ENCODE measurements around the gene ECI1. TPM values are rescaled to one million over a fixed set of nuclear protein-coding genes. Genes with fewer than 3 reads are reported as not detected.

The ECI1 gene
- total and polyA plus RNA-seq, 5 donors from 2014 or later = 23.4 to 62.8 (median 53.5) TPM

DNA sequence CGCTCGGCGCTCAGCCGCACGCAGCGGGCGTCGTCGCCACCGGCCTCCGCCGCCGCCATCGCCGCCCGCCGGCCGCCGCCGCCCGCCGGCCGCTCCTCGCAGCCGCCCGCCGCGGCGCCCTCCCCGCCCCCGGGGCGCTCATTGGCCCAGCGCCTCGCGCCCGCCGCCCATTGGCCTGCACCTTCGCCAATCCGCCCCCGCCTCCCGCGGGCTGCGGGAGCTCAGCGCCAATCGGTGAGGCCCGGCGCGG, 36.7 kb downstream of the ECI1 start, which contains the start of gene PGP:
PGP (minus strand) TSS at position 122 of the 250 bp plus-strand sequence; CDS start at position 59, 63 bp downstream.
- H3K4me1 Mint-ChIP-seq = peaks cover 0 to 20% (median 9%) of the 10 kb centered on the region in 4 donors
- H3K4me3 Mint-ChIP-seq = peak within 1 kb of the TSS; percentile 88 to 90 (median 88)
- ATAC-seq (ENCODE audit: low read depth in 2 of 2) (peak; percentile 95 to 96), DNase-seq (no peak)
- Histone ChIP-seq H3K4me3 (ENCODE audit: low read depth, low read length) (peak within 1 kb of the TSS; percentile 81), H3K27ac (ENCODE audit: insufficient read depth, low read length, poor library complexity, severe bottlenecking) (peak within 1 kb of the TSS; percentile 85), H3K36me3 (ENCODE audit: control insufficient read depth, insufficient read depth, low read length) (no peaks in the 10 kb centered on the region), H3K27me3 (ENCODE audit: control insufficient read depth, insufficient read depth, low read length) (no peaks in the 10 kb centered on the region), H3K9me3 (ENCODE audit: control insufficient read depth in 2 of 2, low read length in 2 of 2) (no peaks in the 10 kb centered on the region), H3K4me1 (ENCODE audit: control insufficient read depth, insufficient read depth, low read length, poor library complexity, severe bottlenecking) (peaks cover 18% of the 10 kb centered on the region)
- H3K27me3 Mint-ChIP-seq = no peaks in the 10 kb centered on the region
- H3K36me3 Mint-ChIP-seq = no peaks in the 10 kb centered on the region
- peak within 1 kb of the TSS; percentile 44 to 93 (median 60) for H3K27ac Mint-ChIP-seq
- no peaks in the 10 kb centered on the region for H3K9me3 Mint-ChIP-seq

DNA sequence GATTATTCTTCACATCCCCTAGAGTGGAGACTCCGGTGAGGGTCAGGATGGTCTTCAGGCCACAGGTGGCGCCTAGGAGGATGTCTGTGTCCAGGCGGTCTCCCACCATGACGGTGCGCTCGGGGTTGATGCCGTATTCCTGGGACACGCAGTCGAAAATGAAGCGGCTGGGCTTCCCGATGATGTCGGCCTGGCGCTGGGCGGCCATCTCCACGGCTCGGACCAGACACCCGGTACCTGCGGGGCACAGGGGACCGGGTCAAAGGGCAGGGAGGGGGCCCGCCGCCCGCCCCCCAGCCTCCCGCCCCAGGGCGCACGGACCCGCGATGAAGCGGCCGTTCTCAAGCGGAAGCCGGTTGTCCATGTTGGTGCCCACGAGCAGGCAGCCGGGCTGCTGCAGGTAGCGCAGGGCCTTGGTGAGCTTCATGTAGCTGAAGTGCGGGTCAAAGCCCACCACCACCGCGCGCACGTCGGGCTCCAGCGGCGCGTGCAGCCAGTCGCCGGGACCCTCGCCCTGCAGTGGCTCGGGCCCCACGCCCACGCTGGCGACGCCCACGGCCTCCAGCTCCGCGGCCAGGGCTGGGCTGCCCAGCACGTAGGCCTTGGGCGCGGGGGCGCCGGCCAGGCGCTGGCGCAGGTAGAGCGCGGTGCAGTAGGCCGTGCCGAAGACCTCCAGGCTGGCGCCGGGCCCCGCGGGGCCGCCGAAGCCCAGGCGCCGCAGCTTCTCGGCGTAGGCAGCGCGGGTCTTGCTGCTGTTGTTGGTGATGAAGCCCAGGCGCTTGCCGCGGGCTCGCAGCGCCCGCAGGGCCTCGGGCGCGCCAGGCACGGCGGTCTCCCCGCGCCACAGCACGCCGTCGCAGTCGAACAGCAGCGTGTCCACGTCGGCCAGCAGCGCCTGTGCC, 37.3 kb downstream of the ECI1 start:
- Mint-ChIP-seq H3K9me3 (no peaks in the 10 kb centered on the region), H3K27ac (peak overlapping the region in 1 of 3 donors; percentile 9), H3K4me3 (peak overlapping the region; percentile 83 to 89 (median 86)), H3K4me1 (peaks cover 0 to 20% (median 9%) of the 10 kb centered on the region in 4 donors), H3K36me3 (no peaks in the 10 kb centered on the region), H3K27me3 (no peaks in the 10 kb centered on the region)
- ATAC-seq (ENCODE audit: low read depth in 2 of 2) (no peak), DNase-seq (peak in 1 of 3 donors; percentile 28)
- H3K9me3 ChIP-seq (ENCODE audit: control insufficient read depth in 2 of 2, low read length in 2 of 2) = no peaks in the 10 kb centered on the region
- peaks cover 18% of the 10 kb centered on the region for H3K4me1 ChIP-seq (ENCODE audit: control insufficient read depth, insufficient read depth, low read length, poor library complexity, severe bottlenecking)
- H3K27ac ChIP-seq (ENCODE audit: insufficient read depth, low read length, poor library complexity, severe bottlenecking) = peak overlapping the region; percentile 41
- peak overlapping the region; percentile 56 for H3K4me3 ChIP-seq (ENCODE audit: low read depth, low read length)
- peaks cover 1% of the 10 kb centered on the region for H3K36me3 ChIP-seq (ENCODE audit: control insufficient read depth, insufficient read depth, low read length)
- H3K27me3 ChIP-seq (ENCODE audit: control insufficient read depth, insufficient read depth, low read length) = no peaks in the 10 kb centered on the region

DNA sequence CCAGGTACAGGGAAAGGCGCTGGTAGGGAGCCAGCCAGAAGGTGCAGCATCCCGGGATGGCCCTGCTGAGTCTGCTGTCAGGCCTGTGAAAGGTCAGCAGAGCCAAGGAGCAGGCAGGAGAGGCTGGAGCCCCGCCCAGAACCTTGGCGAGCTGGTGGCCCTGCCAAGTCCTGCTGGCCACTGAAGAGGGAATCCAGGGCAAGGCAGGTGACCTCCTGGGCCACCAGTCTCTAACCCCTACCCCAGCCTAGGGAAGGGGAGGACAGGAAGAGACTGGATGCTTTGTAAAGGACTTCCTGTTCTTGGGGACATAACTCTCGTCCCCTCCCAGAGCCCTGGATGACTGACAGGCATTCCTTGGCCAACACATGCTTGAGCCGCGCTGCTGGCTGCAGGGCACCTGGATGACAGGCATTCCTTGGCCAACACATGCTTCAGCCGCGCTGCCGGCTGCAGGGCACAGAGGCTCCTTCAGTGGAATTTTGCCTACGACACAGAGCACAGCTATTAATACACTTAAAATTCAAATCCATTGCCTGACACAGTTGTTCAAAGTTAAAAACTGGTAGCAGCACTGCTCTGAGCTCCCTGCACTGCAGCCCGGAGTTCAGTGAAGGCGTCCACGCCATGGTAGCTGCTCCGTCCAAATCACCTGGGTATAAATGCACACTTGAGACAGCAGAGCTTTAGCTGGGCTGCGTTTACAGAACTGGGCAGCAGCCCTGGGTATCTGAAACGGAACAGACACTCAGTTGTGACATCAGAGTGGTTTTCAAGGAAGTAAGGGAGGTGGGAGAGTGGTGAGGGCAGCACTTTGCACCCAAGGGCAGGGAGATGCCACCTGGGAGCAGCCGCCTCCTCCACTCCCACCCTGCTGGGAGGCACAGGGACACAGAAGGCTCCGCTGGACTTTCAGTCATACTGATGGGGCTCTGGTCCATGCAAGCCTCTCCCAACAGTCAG, 38.7 kb downstream of the ECI1 start:
- Histone ChIP-seq H3K4me3 (ENCODE audit: low read depth, low read length) (no peak overlapping the region), H3K9me3 (ENCODE audit: control insufficient read depth in 2 of 2, low read length in 2 of 2) (no peaks in the 10 kb centered on the region), H3K27me3 (ENCODE audit: control insufficient read depth, insufficient read depth, low read length) (no peaks in the 10 kb centered on the region), H3K4me1 (ENCODE audit: control insufficient read depth, insufficient read depth, low read length, poor library complexity, severe bottlenecking) (peaks cover 18% of the 10 kb centered on the region), H3K36me3 (ENCODE audit: control insufficient read depth, insufficient read depth, low read length) (peaks cover 8% of the 10 kb centered on the region), H3K27ac (ENCODE audit: insufficient read depth, low read length, poor library complexity, severe bottlenecking) (no peak overlapping the region)
- Mint-ChIP-seq H3K4me3 (peak overlapping the region; percentile 83 to 89 (median 86)), H3K36me3 (no peaks in the 10 kb centered on the region), H3K4me1 (peaks cover 0 to 23% (median 9%) of the 10 kb centered on the region in 4 donors), H3K27ac (peak overlapping the region in 1 of 3 donors; percentile 29), H3K27me3 (no peaks in the 10 kb centered on the region), H3K9me3 (peaks cover 0 to 1% (median 0%) of the 10 kb centered on the region in 7 donors)
- ATAC-seq (ENCODE audit: low read depth in 2 of 2) (no peak), DNase-seq (no peak)

DNA sequence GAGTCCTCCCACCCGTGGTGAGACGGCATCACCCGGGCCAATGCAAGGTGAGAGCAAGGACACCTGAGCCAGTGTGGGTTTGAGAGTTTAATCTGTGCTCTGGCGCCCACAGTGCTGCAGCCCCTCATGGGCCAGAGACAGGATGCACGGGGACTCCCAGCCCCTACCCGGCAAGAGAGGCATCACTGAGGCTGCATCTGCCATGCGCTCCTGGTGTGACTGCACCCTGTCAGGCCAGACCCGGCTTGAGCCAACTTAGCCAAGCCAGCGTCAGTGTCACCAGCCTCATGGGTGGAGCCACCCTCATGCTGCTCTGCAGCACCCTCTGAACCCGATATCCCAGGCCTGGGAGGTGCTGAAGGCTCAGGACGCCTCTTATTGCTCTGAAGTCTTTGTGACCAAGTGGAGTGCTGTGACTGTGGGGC, 39.5 kb downstream of the ECI1 start:
- peaks cover 0 to 28% (median 9%) of the 10 kb centered on the region in 4 donors for H3K4me1 Mint-ChIP-seq
- no peak overlapping the region for H3K4me3 ChIP-seq (ENCODE audit: low read depth, low read length)
- DNase-seq (no peak), ATAC-seq (ENCODE audit: low read depth in 2 of 2) (no peak)
- peaks cover 18% of the 10 kb centered on the region for H3K4me1 ChIP-seq (ENCODE audit: control insufficient read depth, insufficient read depth, low read length, poor library complexity, severe bottlenecking)
- H3K27me3 Mint-ChIP-seq = no peaks in the 10 kb centered on the region
- no peaks in the 10 kb centered on the region for H3K36me3 Mint-ChIP-seq
- no peak overlapping the region for H3K27ac Mint-ChIP-seq
- peak overlapping the region in 3 of 4 donors; percentile 33 to 89 (median 71) for H3K4me3 Mint-ChIP-seq
- no peaks in the 10 kb centered on the region for H3K27me3 ChIP-seq (ENCODE audit: control insufficient read depth, insufficient read depth, low read length)
- no peaks in the 10 kb centered on the region for H3K9me3 ChIP-seq (ENCODE audit: control insufficient read depth in 2 of 2, low read length in 2 of 2)
- no peak overlapping the region for H3K27ac ChIP-seq (ENCODE audit: insufficient read depth, low read length, poor library complexity, severe bottlenecking)
- H3K36me3 ChIP-seq (ENCODE audit: control insufficient read depth, insufficient read depth, low read length) = peaks cover 9% of the 10 kb centered on the region
- peaks cover 0 to 1% (median 0%) of the 10 kb centered on the region in 7 donors for H3K9me3 Mint-ChIP-seq

DNA sequence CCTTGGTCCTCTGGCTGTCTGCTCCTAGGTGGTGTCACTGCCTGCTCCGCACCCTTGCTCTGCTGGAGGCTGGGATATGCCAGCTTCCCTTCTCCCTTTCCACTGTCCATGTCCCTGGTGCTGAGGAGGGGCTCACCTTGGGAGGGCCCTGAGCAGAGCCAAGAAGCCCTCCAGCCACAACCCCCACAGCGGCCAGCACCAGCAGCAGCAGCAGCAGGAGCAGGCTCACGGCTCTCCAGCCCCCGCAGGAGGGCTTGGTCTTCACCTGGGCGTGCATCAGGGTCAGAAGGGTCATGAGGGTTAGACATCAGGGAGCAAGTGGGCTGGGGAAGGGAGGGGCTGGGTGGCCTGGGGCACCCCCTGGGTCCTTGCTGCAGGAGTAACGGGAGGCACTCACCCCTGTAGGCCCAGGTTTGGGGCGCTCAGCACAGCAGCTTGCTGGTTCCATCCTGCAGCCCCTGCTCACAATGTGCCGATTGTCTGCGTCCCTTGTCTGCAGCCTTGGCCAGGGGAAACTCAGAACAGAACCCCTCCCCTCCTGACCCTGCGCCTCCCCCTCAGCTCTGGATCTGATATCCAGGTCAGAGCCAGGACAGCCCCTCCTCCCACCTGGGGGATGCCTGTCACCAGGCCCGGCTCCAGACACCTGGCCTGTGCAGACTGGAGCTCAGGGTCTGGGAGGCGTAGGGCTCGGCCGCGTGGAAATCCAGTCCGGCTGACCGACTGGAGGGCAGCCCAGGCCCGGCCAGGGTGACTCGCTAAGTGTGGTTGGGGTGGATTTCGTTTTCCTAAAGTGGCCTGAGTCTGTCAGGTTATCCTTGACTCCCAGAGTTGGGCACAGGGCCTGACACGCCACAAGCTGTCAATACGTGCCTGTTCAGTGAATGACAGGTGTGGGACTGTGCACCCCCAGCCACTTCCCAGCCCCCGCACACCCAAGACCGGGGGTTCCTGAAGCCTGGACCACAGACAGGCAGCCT, 40.7 kb downstream of the ECI1 start, which contains the start of gene BRICD5:
BRICD5 (minus strand) TSS at position 478 of the 980 bp plus-strand sequence; CDS start at position 448, 30 bp downstream.
- Mint-ChIP-seq H3K27ac (no peak within 1 kb of the TSS), H3K9me3 (peaks cover 0 to 1% (median 0%) of the 10 kb centered on the region in 7 donors), H3K36me3 (no peaks in the 10 kb centered on the region), H3K4me1 (peaks cover 0 to 34% (median 10%) of the 10 kb centered on the region in 4 donors), H3K4me3 (peak within 1 kb of the TSS in 2 of 4 donors; percentile 57 to 89), H3K27me3 (no peaks in the 10 kb centered on the region)
- Histone ChIP-seq H3K27ac (ENCODE audit: insufficient read depth, low read length, poor library complexity, severe bottlenecking) (no peak within 1 kb of the TSS), H3K27me3 (ENCODE audit: control insufficient read depth, insufficient read depth, low read length) (no peaks in the 10 kb centered on the region), H3K9me3 (ENCODE audit: control insufficient read depth in 2 of 2, low read length in 2 of 2) (no peaks in the 10 kb centered on the region), H3K4me3 (ENCODE audit: low read depth, low read length) (no peak within 1 kb of the TSS), H3K4me1 (ENCODE audit: control insufficient read depth, insufficient read depth, low read length, poor library complexity, severe bottlenecking) (peaks cover 28% of the 10 kb centered on the region), H3K36me3 (ENCODE audit: control insufficient read depth, insufficient read depth, low read length) (peaks cover 9% of the 10 kb centered on the region)
- no peak for ATAC-seq (ENCODE audit: low read depth in 2 of 2)
- no peak for DNase-seq

DNA sequence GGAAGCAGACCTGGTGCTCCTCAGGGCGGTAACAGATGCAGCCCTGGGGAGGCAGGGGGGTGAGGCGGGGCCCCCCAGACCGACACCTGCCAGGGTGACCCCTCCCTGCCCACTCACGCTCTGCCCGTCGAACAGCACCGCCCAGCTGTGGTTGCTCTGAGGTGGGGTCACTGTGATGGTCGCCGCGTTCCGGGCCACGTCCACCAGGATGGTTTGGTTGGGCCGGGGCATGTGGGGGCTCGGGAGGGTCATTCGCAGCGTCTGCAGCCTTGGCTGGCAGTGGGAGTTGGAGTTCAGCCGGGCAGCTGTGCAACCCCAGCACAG, 41.4 kb downstream of the ECI1 start:
- Mint-ChIP-seq H3K27ac (no peak overlapping the region), H3K36me3 (no peaks in the 10 kb centered on the region), H3K9me3 (peaks cover 0 to 1% (median 0%) of the 10 kb centered on the region in 7 donors), H3K4me1 (peaks cover 0 to 32% (median 10%) of the 10 kb centered on the region in 4 donors), H3K27me3 (no peaks in the 10 kb centered on the region), H3K4me3 (no peak overlapping the region)
- peaks cover 9% of the 10 kb centered on the region for H3K36me3 ChIP-seq (ENCODE audit: control insufficient read depth, insufficient read depth, low read length)
- ATAC-seq (ENCODE audit: low read depth in 2 of 2) (no peak), DNase-seq (no peak)
- no peaks in the 10 kb centered on the region for H3K27me3 ChIP-seq (ENCODE audit: control insufficient read depth, insufficient read depth, low read length)
- H3K27ac ChIP-seq (ENCODE audit: insufficient read depth, low read length, poor library complexity, severe bottlenecking) = no peak overlapping the region
- no peaks in the 10 kb centered on the region for H3K9me3 ChIP-seq (ENCODE audit: control insufficient read depth in 2 of 2, low read length in 2 of 2)
- H3K4me3 ChIP-seq (ENCODE audit: low read depth, low read length) = no peak overlapping the region
- peaks cover 31% of the 10 kb centered on the region for H3K4me1 ChIP-seq (ENCODE audit: control insufficient read depth, insufficient read depth, low read length, poor library complexity, severe bottlenecking)

Data from CD4-positive, CD25-positive, alpha-beta regulatory T cell (primary cell).